DND-41 (cell line): ENCODE measurements around the gene SIL1.

Source experiments
- ATAC-seq: fragments of 200-7000 bp; cut with Tn5 transposase; 3 replicates; pipeline ENCODE4 v1.9.1; 2021; ENCODE audit warnings: low read depth; ENCODE audit not compliant: insufficient read depth
- DNase-seq: peaks from one replicate; pipeline ENCODE4 v3.0.0-alpha.2; 2020
- H2AFZ ChIP-seq: 2 replicates; pipeline ENCODE4 v1.6.0; 2012; ENCODE audit warnings: low read depth, low read length
- H3K27ac ChIP-seq: 2 replicates; pipeline ENCODE4 v1.5.1; 2012; ENCODE audit warnings: low read length, inconsistent platforms
- H3K27me3 ChIP-seq: fragments of 200-600 bp; sonication (generic); 2 replicates; pipeline ENCODE4 v1.6.0; 2012; ENCODE audit warnings: low read length, mild to moderate bottlenecking, inconsistent platforms; ENCODE audit not compliant: insufficient read depth, poor library complexity
- H3K36me3 ChIP-seq: 2 replicates; pipeline ENCODE4 v1.5.1; 2012; ENCODE audit warnings: low read length, inconsistent platforms; ENCODE audit not compliant: insufficient read depth
- H3K4me1 ChIP-seq: 2 replicates; pipeline ENCODE4 v1.5.1; 2012; ENCODE audit warnings: mild to moderate bottlenecking, low read length; ENCODE audit not compliant: insufficient read depth
- H3K4me2 ChIP-seq: 2 replicates; pipeline ENCODE4 v1.6.0; 2012; ENCODE audit warnings: mild to moderate bottlenecking, moderate library complexity, low read length, inconsistent platforms; ENCODE audit not compliant: insufficient read depth
- H3K4me3 ChIP-seq, 2 experiments: fragments of 200-600 bp in 1 of 2; shearing (Covaris generic) in 1 of 2; 2 replicates each; pipeline ENCODE4 v1.5.1; 2012 to 2016; ENCODE audit warnings: inconsistent platforms in 2 of 2, low read length in 2 of 2, mild to moderate bottlenecking in 2 of 2, low read depth in 1 of 2, moderate library complexity in 1 of 2
- H3K79me2 ChIP-seq: 2 replicates; pipeline ENCODE4 v1.6.0; 2012; ENCODE audit warnings: low read length, inconsistent platforms; ENCODE audit not compliant: insufficient read depth
- H3K9ac ChIP-seq: 2 replicates; pipeline ENCODE4 v1.6.0; 2012; ENCODE audit warnings: low read depth, mild to moderate bottlenecking, inconsistent platforms, low read length, moderate library complexity
- H3K9me3 ChIP-seq: 2 replicates; pipeline ENCODE4 v1.5.1; 2012; ENCODE audit warnings: low read length, moderate library complexity, mild to moderate bottlenecking, inconsistent platforms; ENCODE audit not compliant: insufficient read depth, severe bottlenecking
- H4K20me1 ChIP-seq: 2 replicates; pipeline ENCODE4 v1.6.0; 2012; ENCODE audit warnings: low read length; ENCODE audit not compliant: insufficient read depth
- EZH2 ChIP-seq: IDR thresholded peaks from 3 replicates; pipeline ENCODE4 v1.6.1; 2012; ENCODE audit warnings: borderline replicate concordance, low read depth, mild to moderate bottlenecking, moderate library complexity, low read length, inconsistent platforms; ENCODE audit not compliant: severe bottlenecking
- TF ChIP-seq, protein P1 (sequence below): IDR thresholded peaks from 2 replicates; pipeline ENCODE4 v1.5.1; 2012; ENCODE audit warnings: borderline replicate concordance, low read length, moderate library complexity, mild to moderate bottlenecking; ENCODE audit not compliant: poor library complexity, severe bottlenecking; ENCODE audit errors: extremely low read depth

Gene SIL1

DNA sequence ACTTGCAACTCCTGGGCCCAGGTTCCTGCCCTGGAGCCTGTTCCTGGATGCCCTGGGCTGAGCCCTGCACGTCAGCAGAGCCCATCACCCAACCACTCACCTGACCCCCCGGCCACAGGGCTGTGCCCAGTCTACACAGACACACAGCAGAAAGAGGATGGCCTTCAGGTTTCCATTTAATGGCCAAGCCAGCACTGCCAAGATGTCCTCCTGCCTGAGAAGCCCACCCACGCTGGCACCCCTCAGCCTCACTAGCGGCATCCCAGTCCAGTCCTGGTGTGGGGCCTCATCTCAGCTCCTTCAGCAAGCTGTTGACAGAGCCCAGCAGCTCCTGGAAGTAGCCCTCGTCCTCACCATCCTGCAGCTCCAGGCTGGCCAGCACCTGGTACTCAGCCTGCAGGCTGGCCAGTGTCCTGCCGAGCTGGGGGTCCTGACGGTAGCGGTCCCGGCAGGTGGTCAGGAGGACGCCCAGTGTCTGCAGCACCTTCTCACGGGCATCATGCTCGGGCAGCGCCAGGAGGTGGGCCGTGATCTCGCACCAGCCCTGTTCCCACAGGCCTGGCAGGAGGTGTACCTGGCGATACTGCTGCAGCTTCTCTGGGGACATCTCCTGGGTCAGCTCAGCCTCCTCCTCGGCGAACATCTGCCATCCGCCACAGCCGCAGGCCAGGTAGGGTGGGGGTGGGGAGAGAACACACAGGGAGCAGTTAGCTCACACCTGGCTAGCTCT, 251.2 kb downstream of the SIL1 start:
- Histone ChIP-seq H3K4me1 (peaks cover under 1% of the 10 kb centered on the region), H3K36me3 (peaks cover 12% of the 10 kb centered on the region; the same call in 1 of the 2 replicates), H3K27ac (no peak overlapping the region), H3K27me3 (no peaks in the 10 kb centered on the region), H3K9me3 (no peaks in the 10 kb centered on the region), H3K9ac (no peak overlapping the region), H3K79me2 (no peaks in the 10 kb centered on the region), H4K20me1 (no peaks in the 10 kb centered on the region; the same call in 1 of the 2 replicates), H3K4me2 (no peak overlapping the region), H2AFZ (no peak overlapping the region), H3K4me3 (no peak overlapping the region)
- DNase-seq (no peak), ATAC-seq (no peak)
- TF ChIP-seq EZH2: no peak
- TF ChIP-seq, protein P1, sequence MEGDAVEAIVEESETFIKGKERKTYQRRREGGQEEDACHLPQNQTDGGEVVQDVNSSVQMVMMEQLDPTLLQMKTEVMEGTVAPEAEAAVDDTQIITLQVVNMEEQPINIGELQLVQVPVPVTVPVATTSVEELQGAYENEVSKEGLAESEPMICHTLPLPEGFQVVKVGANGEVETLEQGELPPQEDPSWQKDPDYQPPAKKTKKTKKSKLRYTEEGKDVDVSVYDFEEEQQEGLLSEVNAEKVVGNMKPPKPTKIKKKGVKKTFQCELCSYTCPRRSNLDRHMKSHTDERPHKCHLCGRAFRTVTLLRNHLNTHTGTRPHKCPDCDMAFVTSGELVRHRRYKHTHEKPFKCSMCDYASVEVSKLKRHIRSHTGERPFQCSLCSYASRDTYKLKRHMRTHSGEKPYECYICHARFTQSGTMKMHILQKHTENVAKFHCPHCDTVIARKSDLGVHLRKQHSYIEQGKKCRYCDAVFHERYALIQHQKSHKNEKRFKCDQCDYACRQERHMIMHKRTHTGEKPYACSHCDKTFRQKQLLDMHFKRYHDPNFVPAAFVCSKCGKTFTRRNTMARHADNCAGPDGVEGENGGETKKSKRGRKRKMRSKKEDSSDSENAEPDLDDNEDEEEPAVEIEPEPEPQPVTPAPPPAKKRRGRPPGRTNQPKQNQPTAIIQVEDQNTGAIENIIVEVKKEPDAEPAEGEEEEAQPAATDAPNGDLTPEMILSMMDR: no peak

DNA sequence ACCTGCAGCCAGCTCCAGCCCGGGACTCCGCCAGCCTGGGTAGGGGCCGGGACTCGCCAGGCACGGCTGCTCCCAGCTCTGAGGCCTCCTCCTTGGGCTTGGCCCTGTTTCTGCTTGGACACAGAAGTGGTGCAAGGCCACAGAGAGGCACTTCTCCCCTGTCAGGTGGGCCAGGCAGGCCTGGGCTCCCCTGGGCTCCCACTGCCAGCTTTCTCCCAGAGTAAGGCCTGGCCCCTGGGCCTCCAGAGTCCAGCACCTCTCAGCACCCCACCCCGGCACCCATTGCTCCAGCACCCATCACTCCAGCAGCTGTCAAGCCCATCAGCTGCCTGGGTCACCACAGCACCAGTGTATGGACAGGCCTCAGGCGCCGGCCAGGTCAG, 251.9 kb downstream of the SIL1 start:
- ATAC-seq (no peak), DNase-seq (no peak)
- Histone ChIP-seq H3K79me2 (no peaks in the 10 kb centered on the region), H3K4me2 (no peak overlapping the region), H3K36me3 (peaks cover 12% of the 10 kb centered on the region; the same call in 1 of the 2 replicates), H3K27me3 (no peaks in the 10 kb centered on the region), H3K9ac (no peak overlapping the region), H3K27ac (no peak overlapping the region), H4K20me1 (no peaks in the 10 kb centered on the region; the same call in 1 of the 2 replicates), H3K4me3 (no peak overlapping the region), H2AFZ (no peak overlapping the region), H3K9me3 (no peaks in the 10 kb centered on the region), H3K4me1 (no peaks in the 10 kb centered on the region)
- TF ChIP-seq, protein P1: no peak
- TF ChIP-seq EZH2: no peak

DNA sequence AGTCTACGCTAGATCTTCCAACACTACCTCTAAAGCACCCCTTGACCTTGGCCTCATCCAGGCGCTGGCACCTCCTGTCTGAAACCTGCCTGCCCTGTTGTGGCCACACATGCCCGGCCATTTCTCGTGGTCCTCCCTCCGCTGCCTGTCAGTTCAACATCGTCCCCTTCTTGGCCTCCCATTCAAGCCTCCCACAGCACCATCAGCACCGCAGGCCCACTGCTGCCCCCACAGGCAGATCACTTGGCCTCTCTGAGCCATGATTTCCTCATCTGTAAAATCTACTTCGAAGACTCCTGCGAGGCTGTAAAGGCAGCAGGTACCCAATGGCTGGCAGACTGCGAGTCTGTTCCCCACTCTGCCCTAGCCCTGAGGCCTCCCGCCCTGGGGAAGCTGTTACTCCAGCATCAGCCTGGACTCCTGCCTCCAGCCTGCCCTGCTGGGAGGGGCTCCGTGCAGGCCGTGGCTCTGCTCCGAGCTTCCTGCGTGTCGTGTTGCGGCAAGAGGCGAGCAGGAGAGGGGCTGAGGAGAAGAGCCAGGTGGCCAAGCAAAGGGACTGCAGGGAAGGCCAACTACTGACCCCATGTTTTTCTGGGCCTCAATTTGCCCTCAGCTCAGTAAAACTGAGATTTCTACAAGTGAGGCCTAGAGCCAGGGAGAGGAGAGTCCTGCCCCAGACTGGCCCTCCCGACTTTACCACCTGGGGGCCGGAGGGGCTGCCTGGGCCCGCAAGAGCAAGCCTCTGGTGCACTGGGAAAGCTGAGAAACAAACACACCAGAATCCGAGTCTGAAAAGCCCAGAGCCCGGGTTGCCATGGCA, 252.5 kb downstream of the SIL1 start:
- H4K20me1 ChIP-seq: no peaks in the 10 kb centered on the region; the same call in 1 of the 2 replicates
- H3K9ac ChIP-seq: no peak overlapping the region
- no peaks in the 10 kb centered on the region for H3K9me3 ChIP-seq
- H3K36me3 ChIP-seq: peaks cover 8% of the 10 kb centered on the region; the same call in 1 of the 2 replicates
- no peak for DNase-seq
- no peaks in the 10 kb centered on the region for H3K79me2 ChIP-seq
- H3K4me3 ChIP-seq: no peak overlapping the region
- TF ChIP-seq EZH2: no peak
- TF ChIP-seq, protein P1: peak; percentile 24
- H3K4me1 ChIP-seq: no peaks in the 10 kb centered on the region
- H3K27me3 ChIP-seq: no peaks in the 10 kb centered on the region
- no peak overlapping the region for H2AFZ ChIP-seq
- no peak overlapping the region for H3K4me2 ChIP-seq
- H3K27ac ChIP-seq: no peak overlapping the region
- no peak for ATAC-seq
